HFFc6 (cell line): ENCODE results near the gene MT1F. TPM values are rescaled to one million over a fixed set of nuclear protein-coding genes. Genes with fewer than 3 reads are reported as not detected.

Source experiments
- DNase-seq: peaks from one replicate; pipeline ENCODE4 v3.0.0-alpha.2; 2018
- H3K27ac Mint-ChIP-seq: 2 replicates; pipeline ENCODE4 v1.8.0; 2020; ENCODE audit warnings: mild to moderate bottlenecking, mixed read lengths
- H3K27me3 Mint-ChIP-seq: 2 replicates; pipeline ENCODE4 v1.8.0; 2021; ENCODE audit warnings: mild to moderate bottlenecking, moderate library complexity, mixed read lengths; ENCODE audit not compliant: insufficient read depth
- H3K36me3 Mint-ChIP-seq: 2 replicates; pipeline ENCODE4 v1.8.0; 2021; ENCODE audit warnings: low read depth, mixed read lengths
- H3K4me1 Mint-ChIP-seq: 2 replicates; pipeline ENCODE4 v1.8.0; 2020; ENCODE audit warnings: low read depth, mixed read lengths
- H3K4me3 Mint-ChIP-seq: 2 replicates; pipeline ENCODE4 v1.8.0; 2020; ENCODE audit warnings: mild to moderate bottlenecking, moderate library complexity, mixed read lengths
- H3K9me3 Mint-ChIP-seq: 2 replicates; pipeline ENCODE4 v1.8.0; 2020; ENCODE audit warnings: mild to moderate bottlenecking, mixed read lengths
- CTCF ChIP-seq: fragments of 200-600 bp; sonication (generic); IDR thresholded peaks from 2 replicates; pipeline ENCODE4 v1.5.0; 2021; ENCODE audit warnings: antibody characterized with exemption, mild to moderate bottlenecking
- total RNA-seq, 6 experiments: library from RNA; stranded (reverse); fragmentation: NEBNext Ultra II Directional; extraction: Animal tissue kit (Norgen Biotek cat#: 25700); gene quantifications; 2 replicates in 1 of 6; 3 replicates in 5 of 6; pipeline ENCODE4 v1.2.3, GENCODE V29; 2021

Gene MT1F
- total RNA-seq, 6 experiments from 2014 or later: not detected

- no peak for TF ChIP-seq CTCF
- Mint-ChIP-seq H3K9me3 (no peaks in the 10 kb centered on the region), H3K36me3 (no peaks in the 10 kb centered on the region; the same call in 1 of the 2 replicates), H3K27ac (no peak within 1 kb of the TSS), H3K4me1 (peaks cover 19% of the 10 kb centered on the region), H3K27me3 (peaks cover 75% of the 10 kb centered on the region), H3K4me3 (peak within 1 kb of the TSS; percentile 78)
- DNase-seq: no peak
Observed at GRCh38 chr16:56637814-56638750, 19.7 kb upstream of the MT1F start, which contains the start of gene MT1A. Gene MT1A (plus strand): TSS chr16:56638666. CDS start chr16:56638739, 73 bp downstream.

- H3K4me3 Mint-ChIP-seq: no peak overlapping the region
Observed at GRCh38 chr16:56639045-56639444, 18.7 kb upstream of the MT1F start.

GRCh38 chr16:56640076-56640475 lies 17.7 kb upstream of the MT1F start:
- no peak for TF ChIP-seq CTCF
- Mint-ChIP-seq H3K9me3 (no peaks in the 10 kb centered on the region), H3K4me1 (peaks cover 21% of the 10 kb centered on the region), H3K36me3 (no peaks in the 10 kb centered on the region; the same call in 1 of the 2 replicates), H3K27me3 (peaks cover 77% of the 10 kb centered on the region), H3K27ac (no peak overlapping the region), H3K4me3 (no peak overlapping the region)
- DNase-seq: no peak

More at GRCh38 chr16:56639045-56639444, 18.7 kb upstream of the MT1F start:
- H3K36me3 Mint-ChIP-seq: no peaks in the 10 kb centered on the region; the same call in 1 of the 2 replicates
- H3K9me3 Mint-ChIP-seq: no peaks in the 10 kb centered on the region
- peaks cover 26% of the 10 kb centered on the region for H3K4me1 Mint-ChIP-seq
- TF ChIP-seq CTCF: no peak
- H3K27me3 Mint-ChIP-seq: peaks cover 77% of the 10 kb centered on the region
- H3K27ac Mint-ChIP-seq: no peak overlapping the region
- no peak for DNase-seq

GRCh38 chr16:56641166-56641565 lies 16.6 kb upstream of the MT1F start:
- Mint-ChIP-seq H3K27ac (no peak overlapping the region), H3K36me3 (no peaks in the 10 kb centered on the region), H3K4me3 (no peak overlapping the region), H3K27me3 (peaks cover 81% of the 10 kb centered on the region), H3K4me1 (peaks cover 20% of the 10 kb centered on the region), H3K9me3 (no peaks in the 10 kb centered on the region)
- TF ChIP-seq CTCF: no peak
- no peak for DNase-seq

GRCh38 chr16:56643080-56643778 lies 14.5 kb upstream of the MT1F start:
- peak; percentile 17 for DNase-seq
- Mint-ChIP-seq H3K36me3 (no peaks in the 10 kb centered on the region), H3K9me3 (no peaks in the 10 kb centered on the region), H3K27ac (no peak overlapping the region), H3K4me1 (peaks cover 13% of the 10 kb centered on the region), H3K4me3 (peak overlapping the region; percentile 66), H3K27me3 (peaks cover 76% of the 10 kb centered on the region)
- TF ChIP-seq CTCF: peak; percentile 52
